Esophagus mucosa (tissue), 1 donor: ENCODE results near the gene FBP2. TPM values are rescaled to one million over a fixed set of nuclear protein-coding genes. Genes with fewer than 3 reads are reported as not detected.
A peak's percentile ranks its signal among the peaks of the same experiment; 100 is the strongest.
"Not testable (repeated sequence)": the region's sequence is repeated elsewhere in the genome, so short reads cannot be mapped to it uniquely, and the experiment has no call there.

Experiments used
- ATAC-seq: fragments of 200-7000 bp; cut with Tn5 transposase; one replicate; pipeline ENCODE4 v1.9.1; 2020
- total RNA-seq: library from RNA; stranded (reverse); gene quantifications from one replicate; pipeline ENCODE4 v1.2.4, GENCODE V29; 2023
- donor health status: DM: yes; HTN: yes; CAD: no.

FBP2 gene
- total RNA-seq, 1 donor from 2014 or later = not detected

DNA sequence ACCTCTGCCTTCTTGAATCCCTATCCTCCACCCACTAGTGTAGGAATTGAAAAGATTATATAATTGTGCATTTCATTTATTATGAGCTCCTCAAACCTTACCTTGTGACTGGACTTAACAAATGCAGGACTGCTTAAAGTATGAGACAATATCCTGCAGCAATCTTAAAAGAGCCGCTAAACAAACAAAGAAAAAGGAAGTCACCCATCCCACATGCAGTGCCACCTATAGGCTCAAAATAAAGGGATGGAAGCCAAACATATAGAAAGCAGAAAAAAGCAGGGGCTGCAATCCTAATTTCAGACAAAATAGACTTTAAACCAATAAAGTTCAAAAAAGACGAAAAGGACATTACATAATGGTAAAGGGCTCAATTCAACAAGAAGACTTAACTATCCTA, 30.1 kb downstream of the FBP2 start:
- no peak for ATAC-seq

DNA sequence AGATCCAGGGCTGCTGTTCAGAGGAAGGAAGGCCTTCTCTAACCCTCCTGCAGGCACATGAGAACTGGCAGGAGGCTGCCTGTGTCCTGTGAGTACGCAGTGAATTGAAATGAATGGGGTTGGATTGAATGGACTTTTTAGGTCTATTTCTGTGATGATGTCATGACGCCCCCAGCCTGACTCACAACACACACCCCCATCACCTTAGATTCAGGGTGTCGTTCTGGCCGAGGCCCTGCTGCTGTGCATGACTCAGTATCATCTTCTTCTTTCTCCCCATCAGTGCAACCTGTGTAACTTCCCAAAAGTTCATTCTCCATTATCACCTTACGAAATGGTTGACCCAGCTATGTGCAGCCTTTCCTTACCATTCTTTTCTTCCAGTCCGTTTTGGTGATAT, 33.4 kb downstream of the FBP2 start:
- no peak for ATAC-seq

DNA sequence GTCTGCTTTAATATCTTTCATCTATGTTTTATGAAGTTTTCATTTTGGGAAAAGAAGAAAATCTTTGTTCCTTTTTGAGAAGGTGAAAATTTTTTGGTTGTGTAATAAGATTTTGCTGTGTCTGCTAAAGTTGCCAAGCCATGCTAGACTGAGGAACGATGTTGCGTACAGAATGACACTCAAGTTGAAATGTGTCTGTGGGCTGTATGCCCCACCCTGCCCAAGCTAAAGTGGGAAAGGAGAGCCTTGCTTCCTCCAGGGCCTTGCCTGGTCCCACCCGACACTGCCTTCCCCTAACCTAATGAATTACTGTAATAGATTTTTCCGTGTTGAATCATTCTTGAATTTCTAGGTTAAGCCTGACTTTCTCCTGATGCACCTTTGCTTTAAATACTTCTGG, 36.2 kb downstream of the FBP2 start:
- no peak for ATAC-seq

DNA sequence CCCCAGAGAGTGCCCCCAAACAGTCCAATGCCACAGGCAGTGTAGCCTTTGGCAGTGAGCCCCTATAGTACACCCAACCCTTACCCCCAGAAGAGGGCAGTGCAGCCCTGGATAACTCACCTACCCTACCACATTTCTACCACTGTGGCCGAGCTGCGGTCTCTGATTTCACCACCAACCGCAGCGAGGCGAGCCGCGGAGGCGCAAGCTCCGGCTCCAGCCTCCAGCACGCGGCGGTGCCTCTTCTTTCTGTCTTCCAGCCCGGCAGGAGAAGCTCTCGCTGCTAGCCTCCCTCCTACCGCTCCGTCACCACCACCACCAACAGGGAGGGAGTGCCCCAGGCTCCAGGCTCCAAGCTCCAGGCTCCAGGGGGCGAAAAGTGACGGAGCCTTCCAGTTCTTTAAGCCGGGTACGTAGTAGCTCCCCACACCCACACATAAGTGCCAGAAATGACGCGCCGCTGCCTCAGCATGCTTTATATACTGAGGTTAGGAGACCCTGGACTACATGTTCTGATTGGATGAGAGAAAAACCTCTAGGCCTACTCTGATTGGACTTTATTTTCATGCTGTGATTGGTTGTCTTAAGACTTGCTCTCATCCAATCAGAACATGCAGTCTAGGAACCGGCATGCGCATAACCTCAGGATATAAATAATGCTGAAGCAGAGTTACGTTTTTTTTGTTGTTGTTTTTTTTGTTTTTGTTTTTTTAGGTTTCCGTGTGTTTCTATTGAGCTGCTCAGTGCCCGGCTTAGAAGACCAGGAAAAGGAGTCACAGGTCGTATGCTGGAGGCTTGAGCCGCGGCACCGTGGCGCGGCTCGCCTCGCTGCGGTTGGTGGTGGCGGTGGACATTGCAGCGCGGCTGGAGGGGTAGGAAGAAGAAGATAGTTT, 38.9 kb downstream of the FBP2 start, which contains the start of gene PCAT7:
Gene PCAT7 (plus strand): TSS at position 645 of the 893 bp plus-strand sequence.
- peak; percentile 96 for ATAC-seq

DNA sequence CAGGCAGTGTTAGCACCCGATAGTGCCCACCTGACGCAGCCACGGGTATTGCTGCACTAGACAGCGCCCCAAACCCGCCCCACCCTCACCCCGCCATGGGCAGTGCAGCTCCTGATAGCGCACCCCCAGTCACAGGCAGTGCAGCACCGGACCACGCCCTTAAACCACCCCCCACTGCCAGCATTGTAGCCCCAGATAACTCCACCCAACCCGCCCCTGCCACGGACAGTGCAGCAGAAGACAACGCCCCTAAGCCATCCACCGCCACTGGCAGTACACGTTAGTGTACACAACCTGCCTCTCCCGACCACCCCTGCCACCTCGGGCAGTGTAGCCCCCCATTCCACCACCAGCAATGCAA, 39.6 kb downstream of the FBP2 start:
- ATAC-seq = peak; percentile 20

DNA sequence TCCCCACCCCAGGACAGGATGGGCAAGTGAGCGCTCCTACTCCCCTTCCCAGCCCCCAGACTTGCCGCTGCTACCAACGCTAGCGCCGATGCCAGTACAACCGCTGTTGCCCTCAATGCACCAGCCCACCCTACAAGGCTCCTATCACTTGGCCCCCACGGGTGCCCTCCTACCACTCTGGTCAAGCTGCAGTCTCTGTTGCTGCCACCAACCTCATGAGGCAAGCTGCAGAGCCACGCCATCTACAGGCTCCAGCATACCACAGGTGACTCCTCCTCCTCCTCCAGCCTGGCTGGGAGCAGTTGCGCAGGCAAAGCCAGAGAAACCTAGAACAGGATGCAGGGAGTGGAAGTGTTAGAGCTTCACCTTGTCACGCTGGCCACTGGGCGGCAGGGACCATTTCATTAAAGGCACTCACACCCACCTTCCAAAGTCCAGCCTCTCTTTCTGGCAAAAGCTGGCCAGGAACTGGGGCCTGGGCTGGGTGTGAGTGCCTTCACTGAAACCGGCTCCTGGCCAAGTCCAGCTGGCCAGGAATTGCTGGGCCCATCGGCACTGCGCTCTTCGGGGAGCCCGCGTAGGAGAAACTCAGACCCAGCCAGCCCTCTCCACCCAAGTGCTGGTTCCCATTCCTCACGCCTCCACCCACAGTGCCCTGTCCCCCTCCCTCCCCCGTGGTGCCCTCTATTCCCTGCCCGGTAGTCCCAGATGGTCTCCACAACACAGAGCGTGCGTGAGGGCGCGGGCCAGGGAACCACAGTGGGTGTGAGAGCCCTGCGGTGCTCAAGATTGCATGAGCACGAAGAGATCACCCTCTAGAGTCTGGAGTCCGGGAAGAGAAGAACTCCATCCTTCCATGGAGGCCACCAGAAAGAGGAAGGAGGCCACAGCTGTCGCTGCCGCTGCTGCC, 40.3 kb downstream of the FBP2 start:
- ATAC-seq = peak; percentile 22

DNA sequence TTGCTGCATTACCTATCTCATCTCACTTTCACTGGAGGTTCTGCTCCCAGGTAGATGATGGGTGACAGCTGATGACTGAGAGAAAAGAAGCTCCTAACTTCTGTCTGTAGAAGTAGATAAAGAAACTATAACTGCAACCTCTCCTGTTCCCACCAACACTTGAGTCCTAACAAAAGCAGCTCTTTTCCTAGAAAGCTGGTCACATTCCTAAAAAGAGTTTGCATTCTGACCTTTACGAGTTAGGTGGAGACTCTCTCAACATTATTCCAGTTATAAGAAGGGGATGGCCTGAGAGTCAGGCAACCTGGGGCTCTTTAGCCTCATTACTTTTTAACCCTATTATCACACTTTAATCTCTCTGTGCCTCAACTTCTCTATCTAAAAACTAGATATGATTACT, 47.7 kb downstream of the FBP2 start:
- no peak for ATAC-seq

DNA sequence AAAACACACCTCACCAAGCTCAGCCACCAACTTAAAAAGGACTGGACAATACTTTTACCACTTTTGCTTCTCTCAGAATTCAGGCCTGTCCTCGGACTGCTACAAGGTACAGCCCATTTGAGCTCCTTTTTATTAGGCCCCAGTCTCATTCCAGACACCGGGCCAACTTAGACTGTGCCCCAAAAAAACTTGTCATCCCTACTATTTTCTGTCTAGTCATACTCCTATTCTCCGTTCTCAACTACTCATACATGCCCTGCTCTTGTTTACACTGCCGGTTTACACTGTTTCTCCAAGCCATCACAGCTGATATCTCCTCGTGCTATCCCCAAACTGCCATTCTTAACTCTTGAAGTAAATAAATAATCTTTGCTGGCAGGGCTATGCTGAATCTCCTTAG, 49.3 kb downstream of the FBP2 start:
- ATAC-seq = not testable (repeated sequence)

DNA sequence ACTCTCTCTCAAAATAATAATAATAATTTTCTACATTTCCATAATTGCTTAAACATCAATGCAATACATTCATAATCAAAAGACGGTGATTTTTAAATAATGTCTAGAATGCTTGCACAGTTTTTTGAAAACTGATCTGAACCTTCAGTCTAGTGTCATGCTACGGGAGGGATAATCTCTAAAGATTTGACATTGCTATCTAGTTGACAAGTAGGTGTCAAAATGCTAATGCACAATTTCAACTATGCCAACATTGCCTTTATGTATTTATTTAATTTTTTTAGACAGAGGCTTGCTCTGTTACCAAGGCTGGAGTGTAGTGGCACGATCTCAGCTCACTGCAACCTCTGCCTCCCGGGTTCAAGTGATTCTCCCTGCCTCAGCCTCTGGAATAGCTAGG, 54.7 kb downstream of the FBP2 start:
- ATAC-seq = no peak

DNA sequence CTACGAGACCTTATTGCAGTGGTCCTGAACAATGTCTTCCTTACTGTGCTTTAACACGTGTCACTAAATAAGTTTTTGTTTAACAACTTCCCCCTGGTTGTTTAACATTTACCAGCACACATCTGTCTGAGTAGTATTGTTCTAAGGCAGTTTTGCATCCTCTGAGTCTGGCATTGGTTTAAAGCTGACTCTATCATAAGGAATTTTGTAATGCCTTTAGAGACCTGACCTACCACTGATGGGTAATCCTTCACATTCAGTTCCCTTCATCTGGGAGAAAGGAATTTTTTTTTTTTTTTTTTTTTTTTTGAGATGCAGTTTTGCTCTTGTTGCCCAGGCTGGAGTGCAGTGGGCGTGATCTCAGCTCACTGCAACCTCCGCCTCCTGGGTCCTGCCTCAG, 58.7 kb downstream of the FBP2 start:
- no peak for ATAC-seq

DNA sequence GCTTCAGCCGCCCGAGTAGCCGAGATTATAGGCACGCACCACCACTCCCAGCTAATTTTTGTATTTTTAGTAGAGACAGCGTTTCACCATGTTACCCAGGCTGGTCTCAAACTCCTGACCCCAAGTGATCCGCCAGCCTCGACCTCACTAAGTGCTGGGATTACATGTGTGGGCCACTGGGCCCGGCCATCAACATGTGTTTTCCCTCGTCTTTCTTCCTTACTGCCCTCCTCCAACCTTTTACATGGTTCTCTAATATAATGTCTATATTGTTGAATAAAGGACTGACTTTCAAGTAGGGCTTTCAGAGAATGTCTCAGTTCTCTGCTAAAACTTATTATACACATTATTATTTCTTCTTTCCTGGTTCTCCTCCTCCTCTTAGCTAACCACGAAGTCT, 60.0 kb downstream of the FBP2 start:
- ATAC-seq = no peak

DNA sequence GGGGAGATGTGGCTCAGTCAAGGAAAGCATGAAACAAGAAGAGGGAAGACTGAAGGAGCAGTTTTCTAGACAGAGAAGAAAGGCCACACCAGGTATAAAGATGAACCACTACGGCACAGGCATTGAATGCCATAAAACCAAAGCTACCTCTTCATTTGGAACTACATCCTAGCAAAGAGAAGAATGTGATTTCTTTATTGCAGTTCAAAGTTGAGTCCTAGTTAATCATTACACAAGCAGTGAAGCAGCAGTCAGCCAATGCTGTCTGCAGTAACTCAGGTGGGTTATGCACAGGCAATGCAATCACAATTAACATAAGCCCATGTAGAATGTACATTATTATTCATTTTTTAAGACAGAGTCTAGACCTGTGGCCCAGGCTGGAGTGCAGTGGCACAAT, 60.5 kb downstream of the FBP2 start:
- no peak for ATAC-seq

DNA sequence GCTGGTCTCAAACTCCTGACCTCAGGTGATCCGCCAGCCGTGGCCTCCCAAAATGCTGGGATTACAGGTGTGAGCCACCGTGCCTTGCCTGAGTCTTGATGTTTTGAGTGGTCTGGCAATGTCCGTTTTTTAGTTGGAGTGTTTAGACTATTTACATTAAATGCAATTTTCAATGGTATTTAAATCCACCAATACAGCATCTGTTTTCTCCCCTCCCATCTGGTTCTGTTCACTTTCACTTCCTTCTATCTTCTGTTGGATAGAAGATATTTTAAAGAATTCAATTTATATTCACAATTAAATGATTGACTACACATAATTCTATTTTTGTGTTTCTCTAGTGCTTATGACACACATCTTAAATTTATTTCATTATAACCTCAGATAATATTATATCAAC, 64.7 kb downstream of the FBP2 start:
- no peak for ATAC-seq

DNA sequence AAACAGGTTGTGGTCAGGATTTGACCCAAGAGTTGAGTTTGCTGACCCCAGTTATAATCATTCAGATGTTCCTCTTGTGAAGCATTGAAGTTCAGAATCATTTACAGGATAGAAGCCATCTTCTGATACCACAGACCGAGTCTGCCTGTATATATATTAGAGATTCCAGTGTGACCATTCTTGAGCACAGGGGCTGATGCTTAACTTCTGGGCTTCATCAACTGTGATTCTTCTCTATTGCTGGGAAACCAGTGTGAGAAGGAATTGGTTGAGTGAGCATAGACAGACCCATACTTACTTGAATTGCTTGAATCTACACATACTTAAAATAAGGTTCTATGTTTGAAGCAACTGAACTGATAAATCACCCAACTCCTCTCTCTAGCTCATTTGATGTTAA, 66.7 kb downstream of the FBP2 start:
- ATAC-seq = no peak

DNA sequence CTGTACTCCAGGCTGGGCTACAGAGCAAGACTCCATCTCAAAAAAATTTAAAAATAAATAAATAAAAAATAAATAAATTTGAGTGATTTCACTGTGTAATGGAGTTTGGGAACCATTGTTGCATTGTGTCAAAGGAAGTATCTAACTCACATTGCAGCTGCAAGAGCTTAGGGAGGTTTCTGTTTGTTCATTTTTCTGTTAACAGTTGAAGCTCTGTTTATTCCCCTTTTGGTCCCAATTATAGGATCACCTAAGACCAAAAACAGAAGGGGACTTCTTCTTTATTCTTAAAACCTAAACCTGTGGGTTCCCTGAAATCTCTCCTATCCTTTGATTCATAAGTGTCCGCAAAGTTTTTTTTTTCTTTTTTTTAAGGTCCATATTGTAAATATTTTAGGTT, 67.4 kb downstream of the FBP2 start:
- no peak for ATAC-seq

DNA sequence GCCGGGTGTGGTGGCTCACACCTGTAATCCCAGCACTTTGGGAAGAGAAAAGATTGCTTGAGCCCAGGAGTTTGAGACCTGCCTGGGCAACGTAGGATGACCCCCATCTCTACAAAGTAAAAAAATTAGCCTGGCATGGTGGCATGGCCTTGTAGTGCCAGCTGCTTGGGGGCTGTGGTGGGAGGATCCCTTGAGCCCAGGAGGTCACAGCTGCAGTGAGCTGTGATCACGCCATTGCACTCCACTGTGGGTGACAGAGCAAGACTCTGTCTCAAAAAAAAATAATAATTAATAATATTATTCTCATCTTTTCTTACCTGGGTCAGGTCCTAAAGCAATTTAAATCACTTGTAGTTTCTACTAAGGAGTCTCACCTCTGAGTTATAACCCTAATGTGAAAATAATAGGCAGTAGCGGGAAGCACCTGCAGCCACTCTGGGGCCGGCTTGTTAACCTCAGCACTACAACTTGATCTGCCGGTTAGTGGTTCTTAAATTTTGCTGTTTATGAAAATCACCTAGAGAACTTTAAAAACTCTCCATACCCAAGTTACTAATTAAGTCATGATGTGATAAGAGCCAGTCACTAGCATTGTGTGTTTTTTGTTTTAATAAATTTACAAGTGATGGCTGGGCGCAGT, 68.1 kb downstream of the FBP2 start:
- ATAC-seq = no peak

DNA sequence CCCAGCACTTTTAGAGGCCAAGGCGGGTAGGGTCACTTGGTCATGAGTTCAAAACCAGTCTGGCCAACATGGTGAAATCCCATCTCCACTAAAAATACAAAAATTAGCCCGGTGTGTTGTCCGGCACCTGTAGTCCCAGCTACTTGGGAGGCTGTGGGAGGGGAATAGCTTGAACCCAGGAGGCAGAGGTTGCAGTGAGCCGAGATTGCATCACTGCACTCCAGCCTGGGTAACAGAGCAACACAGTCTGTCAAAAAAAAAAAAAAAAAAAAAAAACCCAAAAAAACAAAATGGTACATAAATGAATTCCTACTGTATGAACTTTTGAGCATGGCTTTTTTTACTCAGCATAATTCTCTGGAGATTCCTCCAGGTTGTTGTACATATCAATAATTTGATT, 76.4 kb downstream of the FBP2 start:
- no peak for ATAC-seq

DNA sequence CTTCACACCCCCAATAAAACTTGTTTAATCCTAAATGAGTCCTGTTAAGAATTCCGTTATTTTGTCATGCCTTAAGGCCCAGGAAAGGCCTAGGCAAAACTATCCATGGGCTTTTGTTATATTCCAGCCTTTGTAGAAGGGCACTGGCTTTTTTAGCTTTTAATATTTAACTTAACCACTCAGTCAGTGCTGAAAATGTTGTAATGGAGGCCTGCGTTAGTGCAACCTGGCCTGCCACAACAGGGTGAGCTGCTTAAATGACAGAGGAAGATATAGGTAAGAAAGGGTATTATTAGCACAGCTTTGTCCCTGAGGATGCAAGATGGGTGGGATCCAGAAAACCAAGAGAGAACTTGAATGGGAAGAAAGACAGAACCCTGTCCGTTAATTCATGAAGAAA, 78.9 kb downstream of the FBP2 start:
- ATAC-seq = no peak

DNA sequence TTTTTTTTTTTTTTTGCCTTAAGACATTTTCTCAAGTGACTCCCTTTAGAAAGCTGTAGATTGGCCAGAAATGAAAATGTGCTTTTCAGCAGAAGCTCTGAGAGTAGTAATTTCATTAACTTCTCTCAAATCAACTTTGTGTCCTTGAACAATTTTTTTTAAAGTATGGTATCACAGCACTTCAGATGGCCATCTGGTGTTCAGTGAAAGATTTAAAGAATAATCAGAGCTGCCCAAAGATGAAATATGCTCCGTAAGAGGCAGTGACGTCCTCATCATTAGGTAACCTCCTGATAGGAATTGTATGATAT, 81.7 kb downstream of the FBP2 start:
- ATAC-seq = no peak

DNA sequence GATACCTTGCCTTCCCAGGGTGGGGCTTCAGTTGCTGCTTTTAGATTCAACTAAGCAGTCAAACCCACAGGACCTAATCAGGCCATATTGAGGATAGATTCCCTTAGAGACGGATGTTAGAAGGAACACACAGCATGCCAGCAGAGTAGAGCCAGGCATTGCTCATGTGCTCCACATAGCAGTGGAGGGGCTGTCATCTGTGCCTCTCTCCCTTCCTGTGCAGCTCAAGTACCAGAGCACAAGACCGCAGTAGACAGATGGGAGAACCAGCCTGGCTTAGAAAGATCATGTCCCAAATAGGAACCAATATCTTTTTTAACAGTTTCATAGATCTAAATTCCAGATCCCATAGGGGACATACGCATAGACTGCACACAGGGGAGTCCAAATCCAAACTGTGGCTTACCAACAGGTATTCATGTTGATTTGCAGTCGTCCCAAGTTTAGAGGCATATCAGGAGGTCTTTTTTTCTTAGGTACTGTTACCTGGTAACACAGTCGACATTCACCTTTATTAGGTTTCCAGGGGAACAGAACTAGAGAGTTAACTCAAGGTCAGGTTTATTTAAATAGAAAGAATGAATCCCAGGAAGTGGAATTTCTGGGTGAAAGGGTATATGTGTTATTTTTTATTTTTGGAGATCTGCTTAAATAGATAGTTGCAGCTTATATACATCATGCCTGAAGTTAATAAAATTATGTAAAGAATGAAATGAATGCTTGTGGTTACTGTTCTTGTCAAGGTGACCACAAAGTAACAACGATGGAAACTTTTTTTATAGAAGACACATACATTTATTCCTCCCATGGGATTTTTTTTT, 82.3 kb downstream of the FBP2 start:
- ATAC-seq = no peak
